ENCODE results near the gene ADSS1.

ADSS1 gene

GRCh38 chr14:104723651-104724406 lies at the start of gene ADSS1:
Gene ADSS1 (plus strand): TSS chr14:104724229. CDS start chr14:104724271, 42 bp downstream.
- peak; percentile 51 for FAIRE-seq

GRCh38 chr14:104675447-104675846 lies 48.6 kb upstream of the ADSS1 start:
- no peak for DNase-seq (ENCODE audit: insufficient read length, low spot score)
- peak; percentile 76 for FAIRE-seq

More at GRCh38 chr14:104723651-104724406, at the start of gene ADSS1:
- DNase-seq (ENCODE audit: insufficient read length, low spot score) = peak; percentile 76

GRCh38 chr14:104676130-104676693 lies 47.8 kb upstream of the ADSS1 start:
- no peak for FAIRE-seq
- DNase-seq (ENCODE audit: insufficient read length, low spot score) = no peak

GRCh38 chr14:104676694-104677511 lies 47.1 kb upstream of the ADSS1 start:
- FAIRE-seq = no peak
- DNase-seq (ENCODE audit: insufficient read length, low spot score) = no peak

GRCh38 chr14:104677512-104678332 lies 46.3 kb upstream of the ADSS1 start:
- FAIRE-seq (peak; percentile 97), DNase-seq (ENCODE audit: insufficient read length, low spot score) (peak; percentile 74)

- FAIRE-seq = no peak
Measured at GRCh38 chr14:104678346-104678745, 45.7 kb upstream of the ADSS1 start.

GRCh38 chr14:104678901-104679705 lies 44.9 kb upstream of the ADSS1 start:
- DNase-seq (ENCODE audit: insufficient read length, low spot score) = no peak
- FAIRE-seq = no peak

More at GRCh38 chr14:104678346-104678745, 45.7 kb upstream of the ADSS1 start:
- DNase-seq (ENCODE audit: insufficient read length, low spot score) = no peak

- FAIRE-seq (peak; percentile 91), DNase-seq (ENCODE audit: insufficient read length, low spot score) (peak; percentile 73)
Measured at GRCh38 chr14:104680056-104680805, 43.8 kb upstream of the ADSS1 start.

- DNase-seq (ENCODE audit: insufficient read length, low spot score) (peak; percentile 46), FAIRE-seq (no peak)
Measured at GRCh38 chr14:104680806-104681688, 43.0 kb upstream of the ADSS1 start.

GRCh38 chr14:104681689-104682074 lies 42.3 kb upstream of the ADSS1 start:
- DNase-seq (ENCODE audit: insufficient read length, low spot score) = peak; percentile 91

GRCh38 chr14:104682107-104682593 lies 41.9 kb upstream of the ADSS1 start:
- peak; percentile 75 for FAIRE-seq
- peak; percentile 67 for DNase-seq (ENCODE audit: insufficient read length, low spot score)

More at GRCh38 chr14:104681689-104682074, 42.3 kb upstream of the ADSS1 start:
- FAIRE-seq = peak; percentile 91

GRCh38 chr14:104683653-104684448 lies 40.2 kb upstream of the ADSS1 start:
- no peak for FAIRE-seq

GRCh38 chr14:104684449-104684821 lies 39.6 kb upstream of the ADSS1 start:
- FAIRE-seq (no peak), DNase-seq (ENCODE audit: insufficient read length, low spot score) (no peak)

More at GRCh38 chr14:104683653-104684448, 40.2 kb upstream of the ADSS1 start:
- no peak for DNase-seq (ENCODE audit: insufficient read length, low spot score)

GRCh38 chr14:104685216-104685997 lies 38.6 kb upstream of the ADSS1 start:
- FAIRE-seq = peak; percentile 49
- DNase-seq (ENCODE audit: insufficient read length, low spot score) = no peak

GRCh38 chr14:104685998-104686610 lies 37.9 kb upstream of the ADSS1 start:
- FAIRE-seq = peak; percentile 68
- DNase-seq (ENCODE audit: insufficient read length, low spot score) = no peak

Data from HTR-8/SVneo (cell line).